ENCODE results near the gene CHCHD3.

- no peak for TF ChIP-seq CTCF (conservative IDR thresholded peaks at IDR 0.05; ENCODE audit: low read length)
- no peak for TF ChIP-seq EZH2phosphoT487 (IDR thresholded peaks at IDR 0.05; ENCODE audit: borderline replicate concordance)
Observed at GRCh38 chr7:132861940-132862554, 219.8 kb downstream of the CHCHD3 start.
